GM18907 (cell line): Measurements from ENCODE around the gene SLC9A6.
"Not testable (repeated sequence)": the region's sequence is repeated elsewhere in the genome, so short reads cannot be mapped to it uniquely, and the experiment has no call there.

ENCODE experiments used
- ATAC-seq: cut with Tn5 transposase; IDR thresholded peaks from one replicate; pipeline ENCODE4 v1.9.1; 2021; ENCODE audit warnings: mild to moderate bottlenecking, moderate library complexity; ENCODE audit not compliant: unreplicated experiment

SLC9A6 gene

DNA sequence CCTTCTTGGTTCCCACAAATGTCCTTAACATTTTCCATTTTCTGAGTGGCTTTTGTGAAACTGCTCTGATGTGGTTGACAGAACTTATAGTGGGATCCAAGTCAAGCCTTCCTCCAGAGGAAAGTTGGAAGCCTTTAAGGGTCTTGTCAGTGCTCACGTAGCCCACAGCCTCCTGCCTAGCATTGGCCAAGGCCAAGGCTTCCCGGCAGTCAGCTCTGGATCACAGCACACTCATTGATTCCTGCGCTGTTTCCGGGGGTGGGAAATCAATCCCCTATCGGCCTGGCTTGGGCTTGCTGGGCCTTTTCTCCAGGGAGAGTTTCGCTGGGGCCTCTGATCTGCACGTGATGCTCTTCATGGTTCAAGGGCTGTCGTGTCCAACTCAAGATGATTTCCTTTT is 76.1 kb downstream of the SLC9A6 start:
- no peak for ATAC-seq

- ATAC-seq = no peak
Observed at GRCh38 chrX:136061696-136062095, 76.5 kb downstream of the SLC9A6 start.

GRCh38 chrX:136063340-136064079 is 78.3 kb downstream of the SLC9A6 start:
- no peak for ATAC-seq

DNA sequence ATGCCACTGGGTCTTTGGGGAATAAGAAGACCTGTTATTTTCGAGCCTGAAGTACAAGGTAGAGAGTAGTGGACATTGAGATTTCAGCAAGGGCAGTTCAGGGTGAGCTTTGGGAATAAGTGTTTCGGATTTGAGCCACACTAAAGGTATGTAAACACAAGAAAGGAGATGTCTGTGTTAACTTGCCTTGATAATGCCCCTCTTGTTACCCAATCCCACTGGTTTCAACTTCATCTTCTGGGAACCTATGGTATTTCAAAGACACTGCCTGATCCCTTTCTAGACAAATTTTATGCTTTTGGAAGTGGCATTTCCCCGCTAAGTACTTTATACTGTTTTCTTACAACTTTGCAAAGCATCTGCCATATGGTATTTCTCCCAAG is 79.4 kb downstream of the SLC9A6 start:
- ATAC-seq = no peak

- no peak for ATAC-seq
Observed at GRCh38 chrX:136065044-136065671, 79.9 kb downstream of the SLC9A6 start.

DNA sequence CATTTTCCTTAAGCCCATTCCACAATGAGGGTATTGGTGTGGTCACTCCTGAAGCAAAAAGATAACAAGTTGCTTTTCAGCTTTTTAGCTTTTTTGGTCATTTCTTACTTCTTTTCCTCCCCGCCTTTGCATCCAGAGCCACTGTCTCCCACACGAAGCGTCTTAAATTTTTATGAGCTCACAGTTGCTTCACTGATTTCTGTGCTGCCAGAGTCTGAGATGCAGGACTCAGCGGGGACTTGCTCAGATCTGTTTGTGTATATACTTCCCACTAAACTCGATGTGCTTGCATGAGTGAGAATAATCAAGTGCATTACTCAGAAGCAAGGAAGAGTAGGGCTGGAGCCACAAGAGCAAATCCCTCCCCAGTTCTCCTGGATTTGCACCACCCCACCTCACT is 81.9 kb downstream of the SLC9A6 start:
- no peak for ATAC-seq

DNA sequence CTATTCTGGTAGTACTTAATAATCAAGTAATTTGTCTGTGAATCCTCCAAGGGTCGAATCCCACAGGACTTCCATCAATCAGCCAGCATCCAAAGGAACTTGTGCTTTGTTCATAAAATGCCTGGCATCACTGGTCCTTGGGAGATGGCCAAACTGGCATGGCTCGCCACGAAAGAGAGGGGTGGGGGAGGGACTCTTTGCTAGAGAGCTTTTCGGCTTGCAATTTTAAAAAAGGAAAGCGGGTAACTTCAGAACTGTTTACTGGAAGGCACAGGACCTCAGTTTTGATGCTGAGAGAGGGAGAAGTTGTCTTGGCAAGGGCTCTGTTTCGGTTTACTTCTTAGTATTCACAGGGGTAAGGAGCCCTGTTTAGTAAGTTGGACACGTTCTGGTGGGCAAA is 82.7 kb downstream of the SLC9A6 start:
- ATAC-seq = no peak

DNA sequence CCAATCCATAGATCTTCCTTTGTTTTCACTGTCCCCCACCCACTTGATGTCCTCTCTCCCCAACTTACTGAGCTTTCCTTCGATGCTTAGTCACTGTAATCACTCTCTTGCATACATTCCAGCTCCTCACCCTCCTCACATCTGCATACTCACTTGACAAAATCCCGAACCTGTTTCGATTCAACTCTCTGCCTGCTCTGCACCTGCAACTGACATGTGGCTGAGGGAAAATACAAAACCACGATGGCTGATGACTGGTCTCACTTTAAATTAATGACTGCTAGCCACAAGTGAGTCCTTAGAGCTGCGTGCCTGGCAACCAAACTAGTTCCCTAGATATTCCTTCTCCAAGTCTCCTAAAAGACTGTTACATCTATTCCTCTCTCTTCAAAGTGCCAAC is 91.7 kb downstream of the SLC9A6 start:
- ATAC-seq = no peak

DNA sequence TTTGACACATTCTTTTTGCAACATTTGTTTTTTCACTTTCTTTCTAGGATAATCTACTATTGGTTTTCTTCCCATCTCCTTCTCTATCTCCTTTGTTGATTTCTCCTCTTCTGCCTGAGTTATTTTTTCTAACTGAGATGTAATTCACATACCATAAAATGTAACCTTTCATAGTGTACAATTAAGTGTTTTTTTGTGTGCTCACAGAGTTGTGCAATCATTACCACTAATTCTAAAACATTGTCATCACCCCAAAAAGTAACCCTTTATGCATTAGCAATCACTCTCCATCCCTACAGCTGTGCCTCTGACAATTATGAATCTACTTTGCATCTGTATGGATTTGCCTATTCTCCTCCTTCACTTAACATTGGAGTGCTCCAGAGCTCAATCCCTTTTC is 95.5 kb downstream of the SLC9A6 start:
- ATAC-seq = no peak

DNA sequence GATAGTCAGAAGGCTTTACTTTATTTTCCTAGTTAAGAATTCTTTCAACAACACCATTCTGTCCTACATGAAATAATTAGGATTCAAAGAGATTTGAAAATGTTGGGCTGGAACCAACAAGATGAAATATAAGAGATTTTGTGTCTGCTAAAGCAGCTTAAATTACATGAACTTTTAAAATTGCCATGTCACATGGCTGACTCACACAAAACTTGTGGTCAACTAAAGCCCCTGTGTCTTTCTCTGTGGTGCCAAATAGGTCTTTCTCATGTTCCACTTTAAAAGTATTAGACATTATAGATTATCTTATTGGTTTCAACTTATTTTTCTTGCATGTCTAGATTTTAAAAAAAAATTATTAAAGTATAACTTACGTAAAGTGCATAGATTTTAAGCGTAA is 101.3 kb downstream of the SLC9A6 start:
- ATAC-seq = no peak

- ATAC-seq = not testable (repeated sequence)
Observed at GRCh38 chrX:136091898-136092297, 106.7 kb downstream of the SLC9A6 start.

DNA sequence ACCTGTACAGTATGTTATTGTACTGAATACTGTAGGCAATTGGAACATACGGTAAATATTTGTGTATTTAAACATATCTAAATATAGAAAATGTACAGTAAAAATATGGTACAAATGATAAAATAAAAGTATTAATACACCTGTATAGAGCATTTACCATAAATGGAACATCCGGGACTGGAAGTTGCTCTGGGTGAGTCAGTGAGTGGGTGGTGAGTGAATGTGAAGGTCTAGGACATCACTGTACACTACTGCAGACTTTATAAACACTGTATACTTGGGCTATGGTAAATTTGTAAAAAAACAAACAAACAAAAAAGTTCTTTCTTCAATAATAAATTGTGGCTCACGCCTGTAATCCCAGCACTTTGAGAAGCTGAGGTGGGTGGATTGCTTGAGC is 109.7 kb downstream of the SLC9A6 start:
- ATAC-seq = no peak
